SK-N-SH (cell line): ENCODE data around the gene DSCAML1. TPM values are rescaled to one million over a fixed set of nuclear protein-coding genes. Genes with fewer than 3 reads are reported as not detected.

ENCODE experiments used
- CTCF ChIA-PET: fragments of 300-600, 350-600 bp; formaldehyde crosslinking; extraction: SDS; loops from one replicate; lab custom pipeline; 2021; lab: Yijun Ruan, JAX
- POLR2A ChIA-PET: fragments of 350-600 bp; sonication (Branson Sonifier 250); formaldehyde crosslinking; extraction: SDS; loops from one replicate; lab custom pipeline; 2020; ENCODE audit warnings: antibody characterized with exemption, inconsistent platforms; lab: Yijun Ruan, JAX
- DNase-seq: peaks from one replicate; pipeline ENCODE4 v3.0.0; 2012
- H2AFZ ChIP-seq: fragments of 200-600 bp; sonication (generic); 2 replicates; pipeline ENCODE4 v1.8.1; 2016; ENCODE audit warnings: antibody characterized with exemption, mild to moderate bottlenecking, low read depth
- H3F3A ChIP-seq: fragments of 200-600 bp; sonication (generic); replicated peaks from 2 replicates; pipeline ENCODE3; 2016; ENCODE audit warnings: antibody characterized with exemption, mild to moderate bottlenecking; ENCODE audit not compliant: insufficient read depth
- H3K27ac ChIP-seq, 2 experiments: fragments of 200-500 bp in 1 of 2; fragments of 200-600 bp in 1 of 2; sonication (Bioruptor generic) in 1 of 2; sonication (generic), shearing (Covaris generic) in 1 of 2; 2 replicates each; pipeline versions ENCODE4 v1.5.1 to v1.6.1; 2014 to 2016; ENCODE audit warnings: low read depth in 2 of 2, inconsistent platforms in 1 of 2, low read length in 1 of 2, mild to moderate bottlenecking in 1 of 2, mixed read lengths in 1 of 2
- H3K27me3 ChIP-seq: fragments of 200-600 bp; sonication (generic), shearing (Covaris generic); 2 replicates; pipeline ENCODE4 v1.6.1; 2016; ENCODE audit warnings: mixed run types; ENCODE audit not compliant: insufficient read depth
- H3K36me3 ChIP-seq, 2 experiments: fragments of 200-500 bp in 1 of 2; fragments of 200-600 bp in 1 of 2; sonication (Bioruptor generic) in 1 of 2; sonication (generic) in 1 of 2; replicated peaks in 1 of 2; 2 replicates each; pipeline versions ENCODE3 to v1.5.1; 2014 to 2016; ENCODE audit warnings: low read length in 1 of 2, mild to moderate bottlenecking in 1 of 2; ENCODE audit not compliant: insufficient read depth in 2 of 2, control insufficient read depth in 1 of 2
- H3K4me1 ChIP-seq, 2 experiments: fragments of 200-500 bp in 1 of 2; fragments of 200-600 bp in 1 of 2; sonication (Bioruptor generic) in 1 of 2; sonication (generic), shearing (Covaris generic) in 1 of 2; 2 replicates each; pipeline versions ENCODE4 v1.5.1 to v1.6.1; 2014 to 2016; ENCODE audit warnings: low read depth in 1 of 2, low read length in 1 of 2, mixed run types in 1 of 2; ENCODE audit not compliant: insufficient read depth in 2 of 2, control insufficient read depth in 1 of 2
- H3K4me2 ChIP-seq: fragments of 200-600 bp; sonication (generic), shearing (Covaris generic); 2 replicates; pipeline ENCODE4 v1.6.1; 2017; ENCODE audit warnings: mixed run types
- H3K4me3 ChIP-seq, 2 experiments: fragments of 200-500 bp in 1 of 2; fragments of 200-600 bp in 1 of 2; sonication (Bioruptor generic) in 1 of 2; sonication (generic), shearing (Covaris generic) in 1 of 2; 2 replicates each; pipeline versions ENCODE4 v1.5.1 to v1.8.1; 2014 to 2016; ENCODE audit warnings: low read depth in 2 of 2, inconsistent platforms in 1 of 2, low read length in 1 of 2, mild to moderate bottlenecking in 1 of 2, mixed read lengths in 1 of 2, moderate library complexity in 1 of 2
- H3K79me2 ChIP-seq: fragments of 200-600 bp; sonication (generic); 2 replicates; pipeline ENCODE4 v1.8.1; 2017; ENCODE audit warnings: mild to moderate bottlenecking; ENCODE audit not compliant: insufficient read depth
- H3K9ac ChIP-seq: fragments of 200-600 bp; sonication (generic); 2 replicates; pipeline ENCODE4 v1.6.1; 2017; ENCODE audit warnings: mixed run types
- H3K9me2 ChIP-seq: fragments of 200-600 bp; sonication (generic); 2 replicates; pipeline ENCODE4 v1.6.1; 2017; ENCODE audit warnings: mixed run types
- H3K9me3 ChIP-seq: fragments of 200-600 bp; sonication (generic); 2 replicates; pipeline ENCODE4 v1.6.1; 2017; ENCODE audit warnings: mixed run types, mild to moderate bottlenecking, moderate library complexity
- H4K20me1 ChIP-seq: fragments of 200-600 bp; sonication (generic); 2 replicates; pipeline ENCODE4 v1.6.1; 2017; ENCODE audit warnings: mild to moderate bottlenecking, mixed run types; ENCODE audit not compliant: insufficient read depth
- ELF1 ChIP-seq: IDR thresholded peaks from 2 replicates; pipeline ENCODE4 v1.4.0; 2012
- EZH2phosphoT487 ChIP-seq: fragments of 200-600 bp; sonication (generic); IDR thresholded peaks from 2 replicates; pipeline ENCODE4 v1.6.1; 2017; ENCODE audit warnings: low read depth, mixed run types, mild to moderate bottlenecking, antibody characterized with exemption, moderate library complexity, borderline replicate concordance
- JUND ChIP-seq: IDR thresholded peaks from 2 replicates; pipeline ENCODE4 v1.4.0; 2012
- MEF2A ChIP-seq: IDR thresholded peaks from 2 replicates; pipeline ENCODE4 v1.4.0; 2012; ENCODE audit warnings: low read depth, borderline replicate concordance
- NFIC ChIP-seq: IDR thresholded peaks from 2 replicates; pipeline ENCODE4 v1.4.0; 2012; ENCODE audit warnings: borderline replicate concordance
- NRF1 ChIP-seq: IDR thresholded peaks from 2 replicates; pipeline ENCODE4 v1.6.1; 2012; ENCODE audit warnings: low read depth, mild to moderate bottlenecking, low read length
- POLR2AphosphoS5 ChIP-seq: IDR thresholded peaks from 2 replicates; pipeline ENCODE4 v1.6.1; 2012; ENCODE audit warnings: low read depth, low read length
- RAD21 ChIP-seq: IDR thresholded peaks from 2 replicates; pipeline ENCODE4 v1.6.1; 2012; ENCODE audit warnings: mild to moderate bottlenecking, low read length
- RCOR1 ChIP-seq: fragments of 150-350 bp; IDR thresholded peaks from 2 replicates; pipeline ENCODE4 v1.6.1; 2017; ENCODE audit warnings: antibody characterized with exemption, low read length
- SIN3A ChIP-seq: IDR thresholded peaks from 2 replicates; pipeline ENCODE4 v1.6.1; 2012; ENCODE audit warnings: low read depth, mild to moderate bottlenecking, low read length, moderate library complexity, borderline replicate concordance
- SMC3 ChIP-seq: IDR thresholded peaks from 2 replicates; pipeline ENCODE4 v1.6.1; 2012; ENCODE audit warnings: low read depth, low read length, improper control_type of control experiment
- TCF12 ChIP-seq: IDR thresholded peaks from 2 replicates; pipeline ENCODE4 v1.4.0; 2012
- TEAD4 ChIP-seq: IDR thresholded peaks from 2 replicates; pipeline ENCODE4 v1.4.0; 2012; ENCODE audit warnings: mild to moderate bottlenecking, borderline replicate concordance; ENCODE audit not compliant: insufficient read depth
- WGBS: methylation state at CpG from one replicate; pipeline ENCODE4 v1.1.6; 2017; ENCODE audit warnings: low lambda C conversion rate; 5-methylcytosine and 5-hydroxymethylcytosine counted together
- polyA plus RNA-seq, 3 experiments: library from polyadenylated mRNA; depleted of rRNA; stranded (reverse); fragments of >200 nt; gene quantifications; 2 replicates each; pipeline ENCODE4 v1.2.3, GENCODE V29; 2012
- TF ChIP-seq, protein P1 (sequence below): fragments of 150-350 bp; IDR thresholded peaks from 2 replicates; pipeline ENCODE4 v1.6.1; 2016; ENCODE audit warnings: mild to moderate bottlenecking, low read depth, low read length
- TF ChIP-seq, protein P2 (sequence below): IDR thresholded peaks from 2 replicates; pipeline ENCODE4 v1.4.0; 2012; ENCODE audit warnings: low read depth, borderline replicate concordance
- TF ChIP-seq, protein P3 (sequence below): IDR thresholded peaks from 2 replicates; pipeline ENCODE4 v1.4.0; 2012; ENCODE audit warnings: low read depth, borderline replicate concordance
- TF ChIP-seq, protein P4 (sequence below): fragments of 150-350 bp; IDR thresholded peaks from 2 replicates; pipeline ENCODE4 v1.6.1; 2017; ENCODE audit warnings: antibody characterized with exemption, low read length, low read depth, borderline replicate concordance
- TF ChIP-seq, protein P5 (sequence below): IDR thresholded peaks from 2 replicates; pipeline ENCODE4 v1.6.1; 2012; ENCODE audit warnings: mild to moderate bottlenecking, low read depth, low read length, moderate library complexity

DSCAML1 gene
- polyA plus RNA-seq, 1 of the 3 experiments (the other 2 are of a cell fraction), result not detected

- TF ChIP-seq NFIC, result no peak
- TF ChIP-seq NRF1, result no peak
- TF ChIP-seq ELF1, result no peak
- TF ChIP-seq EZH2phosphoT487, result no peak
- no peak for TF ChIP-seq TEAD4
- TF ChIP-seq MEF2A, result no peak
- TF ChIP-seq JUND, result no peak
These were observed 118.2 kb downstream of the DSCAML1 start (continued) for GRCh38 chr11:117678658-117679406.

DNA sequence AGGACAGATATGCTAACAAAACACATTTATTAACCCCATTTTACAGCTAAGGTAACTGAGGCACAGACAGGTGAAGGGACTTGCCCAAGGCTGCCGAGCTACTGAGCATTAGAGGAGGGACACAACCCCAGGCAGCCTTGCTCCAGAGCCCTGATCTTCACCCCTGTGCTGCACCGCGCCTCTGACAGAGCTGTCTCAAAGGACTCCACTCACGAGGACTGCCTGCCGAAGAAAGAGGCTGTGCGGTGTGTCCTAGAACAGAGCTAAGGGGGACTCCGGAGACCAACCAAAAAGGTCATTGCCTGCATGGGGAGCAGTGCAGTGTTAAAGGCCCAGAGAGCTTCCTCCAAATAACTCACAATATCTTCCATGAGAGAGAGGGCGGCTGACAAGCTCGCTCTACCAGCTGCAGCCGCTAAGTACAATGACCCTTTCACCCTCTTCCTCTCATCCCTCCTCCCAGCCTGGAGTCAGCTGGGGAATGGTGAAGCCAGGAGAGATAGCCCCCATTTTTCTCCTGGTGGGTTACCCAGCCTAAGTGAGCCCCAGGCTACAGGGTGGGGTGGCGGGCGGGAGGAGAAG lies 119.2 kb downstream of the DSCAML1 start:
- H3K9me2 ChIP-seq, result no peaks in the 10 kb centered on the region
- DNase-seq, result no peak
- peaks cover 6% of the 10 kb centered on the region; the same call in 1 of the 2 replicates for H3K27me3 ChIP-seq
- H4K20me1 ChIP-seq, result no peaks in the 10 kb centered on the region
- ChIA-PET CTCF (interaction anchor here (0.9 to 1.9 kb wide), 3 partner anchors 9 to 132 kb away, joined by 3 to 6 read pairs (median 5); no protein-coding TSS in a partner anchor), POLR2A (no interaction called here)
- H3K79me2 ChIP-seq, result no peaks in the 10 kb centered on the region
- no peak overlapping the region for H3K27ac ChIP-seq
- no peak overlapping the region for H3K4me3 ChIP-seq
- no peak overlapping the region for H3K4me2 ChIP-seq
- H3K36me3 ChIP-seq, result no peaks in the 10 kb centered on the region
- WGBS, result 60% methylated on average over 12 of the region's 12 CpGs
- H3F3A ChIP-seq, result no peaks in the 10 kb centered on the region
- peaks cover 0 to 29% of the 10 kb centered on the region in 2 experiments; a peak in 2 of 4 replicates for H3K4me1 ChIP-seq
- TF ChIP-seq, protein P1, sequence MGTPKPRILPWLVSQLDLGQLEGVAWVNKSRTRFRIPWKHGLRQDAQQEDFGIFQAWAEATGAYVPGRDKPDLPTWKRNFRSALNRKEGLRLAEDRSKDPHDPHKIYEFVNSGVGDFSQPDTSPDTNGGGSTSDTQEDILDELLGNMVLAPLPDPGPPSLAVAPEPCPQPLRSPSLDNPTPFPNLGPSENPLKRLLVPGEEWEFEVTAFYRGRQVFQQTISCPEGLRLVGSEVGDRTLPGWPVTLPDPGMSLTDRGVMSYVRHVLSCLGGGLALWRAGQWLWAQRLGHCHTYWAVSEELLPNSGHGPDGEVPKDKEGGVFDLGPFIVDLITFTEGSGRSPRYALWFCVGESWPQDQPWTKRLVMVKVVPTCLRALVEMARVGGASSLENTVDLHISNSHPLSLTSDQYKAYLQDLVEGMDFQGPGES, result no peak
- TF ChIP-seq, protein P2, sequence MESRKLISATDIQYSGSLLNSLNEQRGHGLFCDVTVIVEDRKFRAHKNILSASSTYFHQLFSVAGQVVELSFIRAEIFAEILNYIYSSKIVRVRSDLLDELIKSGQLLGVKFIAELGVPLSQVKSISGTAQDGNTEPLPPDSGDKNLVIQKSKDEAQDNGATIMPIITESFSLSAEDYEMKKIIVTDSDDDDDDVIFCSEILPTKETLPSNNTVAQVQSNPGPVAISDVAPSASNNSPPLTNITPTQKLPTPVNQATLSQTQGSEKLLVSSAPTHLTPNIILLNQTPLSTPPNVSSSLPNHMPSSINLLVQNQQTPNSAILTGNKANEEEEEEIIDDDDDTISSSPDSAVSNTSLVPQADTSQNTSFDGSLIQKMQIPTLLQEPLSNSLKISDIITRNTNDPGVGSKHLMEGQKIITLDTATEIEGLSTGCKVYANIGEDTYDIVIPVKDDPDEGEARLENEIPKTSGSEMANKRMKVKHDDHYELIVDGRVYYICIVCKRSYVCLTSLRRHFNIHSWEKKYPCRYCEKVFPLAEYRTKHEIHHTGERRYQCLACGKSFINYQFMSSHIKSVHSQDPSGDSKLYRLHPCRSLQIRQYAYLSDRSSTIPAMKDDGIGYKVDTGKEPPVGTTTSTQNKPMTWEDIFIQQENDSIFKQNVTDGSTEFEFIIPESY, result no peak
- TF ChIP-seq TCF12 (no peak), POLR2AphosphoS5 (no peak), TEAD4 (no peak), SMC3 (no peak), RCOR1 (no peak), SIN3A (no peak), NFIC (no peak), ELF1 (no peak), RAD21 (no peak)
- TF ChIP-seq, protein P3, sequence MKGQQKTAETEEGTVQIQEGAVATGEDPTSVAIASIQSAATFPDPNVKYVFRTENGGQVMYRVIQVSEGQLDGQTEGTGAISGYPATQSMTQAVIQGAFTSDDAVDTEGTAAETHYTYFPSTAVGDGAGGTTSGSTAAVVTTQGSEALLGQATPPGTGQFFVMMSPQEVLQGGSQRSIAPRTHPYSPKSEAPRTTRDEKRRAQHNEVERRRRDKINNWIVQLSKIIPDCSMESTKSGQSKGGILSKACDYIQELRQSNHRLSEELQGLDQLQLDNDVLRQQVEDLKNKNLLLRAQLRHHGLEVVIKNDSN, result no peak
- TF ChIP-seq, protein P4, sequence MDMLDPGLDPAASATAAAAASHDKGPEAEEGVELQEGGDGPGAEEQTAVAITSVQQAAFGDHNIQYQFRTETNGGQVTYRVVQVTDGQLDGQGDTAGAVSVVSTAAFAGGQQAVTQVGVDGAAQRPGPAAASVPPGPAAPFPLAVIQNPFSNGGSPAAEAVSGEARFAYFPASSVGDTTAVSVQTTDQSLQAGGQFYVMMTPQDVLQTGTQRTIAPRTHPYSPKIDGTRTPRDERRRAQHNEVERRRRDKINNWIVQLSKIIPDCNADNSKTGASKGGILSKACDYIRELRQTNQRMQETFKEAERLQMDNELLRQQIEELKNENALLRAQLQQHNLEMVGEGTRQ, result no peak
- TF ChIP-seq, protein P5, sequence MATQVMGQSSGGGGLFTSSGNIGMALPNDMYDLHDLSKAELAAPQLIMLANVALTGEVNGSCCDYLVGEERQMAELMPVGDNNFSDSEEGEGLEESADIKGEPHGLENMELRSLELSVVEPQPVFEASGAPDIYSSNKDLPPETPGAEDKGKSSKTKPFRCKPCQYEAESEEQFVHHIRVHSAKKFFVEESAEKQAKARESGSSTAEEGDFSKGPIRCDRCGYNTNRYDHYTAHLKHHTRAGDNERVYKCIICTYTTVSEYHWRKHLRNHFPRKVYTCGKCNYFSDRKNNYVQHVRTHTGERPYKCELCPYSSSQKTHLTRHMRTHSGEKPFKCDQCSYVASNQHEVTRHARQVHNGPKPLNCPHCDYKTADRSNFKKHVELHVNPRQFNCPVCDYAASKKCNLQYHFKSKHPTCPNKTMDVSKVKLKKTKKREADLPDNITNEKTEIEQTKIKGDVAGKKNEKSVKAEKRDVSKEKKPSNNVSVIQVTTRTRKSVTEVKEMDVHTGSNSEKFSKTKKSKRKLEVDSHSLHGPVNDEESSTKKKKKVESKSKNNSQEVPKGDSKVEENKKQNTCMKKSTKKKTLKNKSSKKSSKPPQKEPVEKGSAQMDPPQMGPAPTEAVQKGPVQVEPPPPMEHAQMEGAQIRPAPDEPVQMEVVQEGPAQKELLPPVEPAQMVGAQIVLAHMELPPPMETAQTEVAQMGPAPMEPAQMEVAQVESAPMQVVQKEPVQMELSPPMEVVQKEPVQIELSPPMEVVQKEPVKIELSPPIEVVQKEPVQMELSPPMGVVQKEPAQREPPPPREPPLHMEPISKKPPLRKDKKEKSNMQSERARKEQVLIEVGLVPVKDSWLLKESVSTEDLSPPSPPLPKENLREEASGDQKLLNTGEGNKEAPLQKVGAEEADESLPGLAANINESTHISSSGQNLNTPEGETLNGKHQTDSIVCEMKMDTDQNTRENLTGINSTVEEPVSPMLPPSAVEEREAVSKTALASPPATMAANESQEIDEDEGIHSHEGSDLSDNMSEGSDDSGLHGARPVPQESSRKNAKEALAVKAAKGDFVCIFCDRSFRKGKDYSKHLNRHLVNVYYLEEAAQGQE, result no peak
- no peak overlapping the region for H2AFZ ChIP-seq
- H3K9ac ChIP-seq, result no peak overlapping the region
- H3K9me3 ChIP-seq, result no peaks in the 10 kb centered on the region
